ENCODE results near the gene DGKE.

Gene DGKE

GRCh38 chr17:56917559-56918296 lies 83.8 kb downstream of the DGKE start:
- DNase-seq: no peak

- DNase-seq: no peak
These were observed 85.0 kb downstream of the DGKE start for GRCh38 chr17:56918916-56919315.

Measured in fibroblast of skin of scalp (primary cell).